Right hindlimb (tissue), 1 donor: Measurements from ENCODE around the gene PPARA.

Experiments
- DNase-seq: peaks from one replicate; pipeline ENCODE4 v3.0.0-alpha.2; 2018

The PPARA gene

GRCh38 chr22:46150034-46150654, at the start of gene PPARA:
TSS of gene PPARA (plus strand) at chr22:46150526. CDS start at chr22:46198384, 47,858 bp downstream.
- peak; percentile 91 for DNase-seq

DNA sequence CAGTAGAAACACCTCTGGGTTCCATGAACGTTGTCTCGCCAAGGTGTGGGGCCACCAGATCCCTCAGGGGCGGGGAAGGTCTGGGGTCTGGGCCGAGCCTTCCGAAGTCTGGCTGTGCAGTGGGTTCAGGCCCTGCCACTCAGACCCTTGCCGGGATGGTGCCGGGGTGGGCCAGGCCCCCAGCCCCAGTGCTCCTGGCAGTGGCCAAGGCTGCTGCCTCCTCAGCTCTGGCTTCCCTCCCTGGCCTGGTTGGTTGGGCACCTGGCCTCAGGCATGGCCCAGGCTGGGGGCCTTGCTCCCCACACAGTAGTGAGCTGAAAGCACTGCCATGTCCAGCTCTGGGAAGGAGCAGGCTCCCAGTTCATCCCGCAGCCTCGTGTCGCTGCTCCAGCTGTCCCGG, 48.2 kb upstream of the PPARA start:
- no peak for DNase-seq

- no peak for DNase-seq
Observed at GRCh38 chr22:46102752-46103151, 47.6 kb upstream of the PPARA start.

- DNase-seq: no peak
Observed at GRCh38 chr22:46103181-46103580, 47.1 kb upstream of the PPARA start.

DNA sequence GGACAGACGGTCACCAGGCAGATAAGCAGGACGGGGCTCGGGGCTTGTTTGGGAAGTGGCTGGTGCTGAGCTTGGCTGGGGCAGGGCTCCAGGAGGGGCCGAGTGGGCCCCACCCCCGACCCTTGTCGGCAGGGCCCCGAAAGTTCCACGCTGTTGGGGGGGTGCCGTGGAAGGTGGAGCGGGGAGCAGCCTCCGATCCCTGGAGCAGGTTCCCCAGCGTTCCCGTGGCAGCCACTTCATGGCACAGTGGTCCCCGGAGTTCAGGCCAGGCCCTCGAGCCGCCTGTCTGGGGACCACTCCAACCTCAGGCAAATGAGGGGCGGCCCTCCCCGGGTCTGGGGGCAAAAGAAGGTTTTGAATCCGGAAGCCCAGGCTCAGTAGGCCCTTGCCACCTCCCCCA, 46.7 kb upstream of the PPARA start:
- DNase-seq: no peak

DNA sequence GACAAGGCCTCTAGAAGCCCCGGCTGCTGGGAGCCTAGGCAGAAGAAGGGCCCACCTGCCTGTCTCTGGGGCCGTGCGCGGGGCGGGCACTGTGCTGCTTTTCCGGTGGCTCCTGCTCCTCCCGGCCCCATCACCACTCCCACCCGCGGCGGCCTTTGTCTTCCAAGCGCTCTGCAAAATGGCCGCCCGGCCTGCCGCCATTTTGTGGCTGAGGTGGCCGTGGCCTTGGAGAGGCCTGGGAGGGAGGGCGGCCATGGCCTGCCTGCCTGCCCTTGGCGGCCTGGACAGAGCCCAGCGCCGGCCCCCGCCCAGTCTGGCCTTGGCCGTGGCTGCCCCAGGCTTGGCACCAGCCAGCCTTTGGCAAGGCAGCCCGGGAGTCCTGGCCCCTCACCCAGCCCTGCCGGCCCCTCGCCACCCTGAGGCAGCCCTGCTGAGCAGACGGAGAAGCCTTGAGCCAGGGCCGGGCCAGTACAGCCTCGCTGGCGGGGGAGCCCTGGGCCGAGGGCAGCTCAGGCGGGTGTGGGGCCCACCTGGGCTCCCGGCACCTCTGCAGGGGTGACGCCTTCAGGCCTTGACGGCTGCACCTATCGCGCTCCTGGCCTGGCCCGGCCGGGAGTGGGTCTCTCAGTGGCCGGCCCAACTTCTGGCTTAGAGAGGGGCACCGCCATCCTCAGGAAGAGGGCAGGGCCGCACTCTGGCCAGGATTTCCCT, 46.0 kb upstream of the PPARA start:
- no peak for DNase-seq

- no peak for DNase-seq
Observed at GRCh38 chr22:46104881-46105493, 45.3 kb upstream of the PPARA start.

DNA sequence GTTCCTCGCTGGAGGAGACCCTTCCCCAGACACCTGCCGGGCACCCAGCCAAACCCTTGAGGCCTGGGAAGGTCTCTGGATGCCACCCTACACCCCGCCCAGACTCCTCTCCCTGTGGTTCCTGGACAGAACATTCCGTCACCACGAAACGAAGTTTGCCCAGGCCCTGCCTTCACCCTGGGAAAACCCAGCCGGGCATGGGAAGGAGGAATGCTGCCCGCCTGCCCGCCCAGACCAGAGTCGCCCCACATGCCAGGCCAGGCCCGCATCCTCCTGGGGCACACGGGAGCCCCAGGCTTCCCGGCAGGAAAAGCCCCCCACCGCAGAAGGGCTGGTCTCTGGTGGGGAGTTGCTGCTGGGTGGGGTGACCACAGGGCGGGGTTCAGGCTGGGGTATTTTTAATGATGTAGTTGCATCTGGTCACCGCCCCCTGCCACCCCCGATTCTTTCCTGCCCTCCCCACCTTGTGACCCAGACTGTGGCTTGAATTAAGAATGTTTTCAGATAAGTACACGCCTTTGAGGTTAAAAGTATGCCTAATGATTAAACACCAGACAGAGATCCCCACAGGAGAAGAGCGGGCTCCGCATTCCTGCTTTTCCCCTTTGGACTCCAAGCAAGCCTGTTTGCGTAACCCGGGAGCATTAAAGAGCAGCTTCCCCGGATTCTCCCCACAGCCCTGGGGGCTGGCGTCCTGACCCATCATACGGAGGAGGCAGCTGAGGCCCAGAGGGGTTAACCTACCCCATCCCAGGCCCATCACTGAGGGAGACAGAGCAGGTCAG, 44.6 kb upstream of the PPARA start:
- DNase-seq: no peak

DNA sequence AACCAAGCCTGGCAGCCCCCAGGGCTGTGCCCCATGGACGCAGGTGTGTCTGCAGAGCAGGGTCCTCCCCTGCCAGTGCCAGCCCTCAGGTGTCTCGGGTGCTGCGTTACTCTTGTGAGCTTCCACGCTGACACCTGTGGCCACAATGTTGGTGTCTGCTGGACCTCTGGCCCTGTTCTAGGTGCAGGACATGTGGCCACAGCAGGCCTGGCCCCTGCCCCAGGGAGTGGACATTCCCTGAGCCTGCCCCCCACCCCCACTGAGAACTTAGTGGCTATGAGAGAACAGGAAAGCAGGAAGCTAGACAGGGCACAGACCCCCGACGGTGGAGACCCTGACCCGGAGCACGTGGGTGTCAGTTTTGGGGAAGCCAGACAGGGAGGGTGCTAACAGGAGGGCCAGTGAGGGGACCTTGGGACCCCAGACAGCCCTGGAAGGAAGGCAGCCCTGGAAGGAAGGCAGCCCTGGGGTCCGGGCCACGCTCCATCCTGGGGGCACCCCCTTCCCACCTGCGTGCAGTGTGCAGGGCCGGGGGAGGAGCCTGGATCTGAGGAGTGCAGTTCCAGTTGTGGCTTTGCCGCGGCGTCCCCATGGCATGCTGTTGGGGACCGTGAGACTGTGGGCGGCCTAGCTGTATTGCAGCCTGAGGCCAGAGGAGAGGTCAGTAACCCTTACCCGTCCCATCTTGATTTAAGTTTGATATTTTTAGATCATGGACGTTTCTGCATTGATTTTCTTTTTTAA, 43.9 kb upstream of the PPARA start:
- DNase-seq: no peak

DNA sequence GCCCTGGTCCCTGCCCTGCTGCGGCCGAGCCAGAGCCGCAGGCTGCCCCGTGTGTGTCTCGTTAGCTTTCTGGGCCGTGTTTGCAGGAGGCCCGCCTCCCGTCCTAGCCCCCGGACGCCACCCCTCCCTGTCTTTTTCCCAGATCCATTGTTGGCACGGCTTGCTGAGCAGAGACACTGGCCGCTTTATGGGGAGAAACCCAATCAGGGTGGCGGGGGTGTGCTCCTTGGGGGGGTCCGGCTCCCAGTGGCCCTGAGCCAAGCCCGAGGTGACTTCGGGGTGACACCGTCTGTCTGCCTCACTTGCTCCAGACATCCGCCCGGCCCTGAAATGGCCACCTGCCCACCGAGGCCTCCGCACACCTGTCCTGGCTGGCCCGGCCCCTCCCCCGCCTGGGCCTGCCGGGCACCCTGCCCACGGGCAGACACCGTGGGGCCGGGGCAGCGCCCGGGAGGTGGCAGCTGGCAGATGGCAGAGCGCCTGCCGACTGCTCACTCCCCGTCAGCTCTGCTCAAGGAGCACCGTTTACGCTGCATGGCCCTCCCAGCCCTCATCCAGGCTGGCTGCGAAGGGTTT, 43.1 kb upstream of the PPARA start:
- peak; percentile 75 for DNase-seq

DNA sequence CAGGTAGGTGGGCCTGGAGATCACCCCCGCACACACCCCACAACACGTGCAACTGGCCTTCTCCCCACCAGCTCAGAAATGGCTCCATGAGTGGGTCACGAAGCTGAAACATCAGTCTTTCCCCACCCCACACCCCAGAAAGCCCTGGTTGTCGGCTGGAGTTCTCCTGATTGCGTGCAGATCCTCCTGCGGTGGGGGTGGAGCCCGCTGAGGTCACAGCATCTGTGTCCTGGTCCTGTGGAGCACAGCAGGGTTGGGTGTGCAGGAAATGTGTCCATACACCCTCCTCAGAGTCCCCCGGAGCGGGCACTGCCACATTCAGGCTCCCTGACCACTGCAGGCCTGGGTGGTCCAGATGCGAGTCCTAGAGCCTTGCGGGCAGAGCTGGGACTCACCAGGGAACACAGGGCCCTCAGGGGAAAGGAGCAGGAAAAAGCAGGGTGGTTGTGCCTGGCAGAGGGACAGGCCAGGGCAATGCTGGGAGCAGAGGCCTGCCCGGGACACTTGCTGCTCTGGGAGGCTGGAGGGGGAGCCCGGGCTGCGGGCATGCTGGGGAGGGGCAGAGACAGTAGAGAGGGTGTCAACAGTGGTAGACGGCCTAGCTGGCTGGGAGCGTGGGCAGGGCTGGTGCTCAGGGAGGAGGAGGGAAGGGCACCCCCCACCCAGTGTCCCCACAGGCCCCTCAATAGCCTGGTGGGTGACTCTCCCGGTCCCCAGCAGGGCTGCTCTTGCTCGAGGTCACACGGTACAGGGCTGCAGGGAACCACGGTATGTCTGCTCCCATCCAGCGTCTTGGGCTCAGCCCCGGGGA, 42.4 kb upstream of the PPARA start:
- DNase-seq: no peak

- no peak for DNase-seq
Observed at GRCh38 chr22:46108564-46109473, 41.5 kb upstream of the PPARA start.

DNA sequence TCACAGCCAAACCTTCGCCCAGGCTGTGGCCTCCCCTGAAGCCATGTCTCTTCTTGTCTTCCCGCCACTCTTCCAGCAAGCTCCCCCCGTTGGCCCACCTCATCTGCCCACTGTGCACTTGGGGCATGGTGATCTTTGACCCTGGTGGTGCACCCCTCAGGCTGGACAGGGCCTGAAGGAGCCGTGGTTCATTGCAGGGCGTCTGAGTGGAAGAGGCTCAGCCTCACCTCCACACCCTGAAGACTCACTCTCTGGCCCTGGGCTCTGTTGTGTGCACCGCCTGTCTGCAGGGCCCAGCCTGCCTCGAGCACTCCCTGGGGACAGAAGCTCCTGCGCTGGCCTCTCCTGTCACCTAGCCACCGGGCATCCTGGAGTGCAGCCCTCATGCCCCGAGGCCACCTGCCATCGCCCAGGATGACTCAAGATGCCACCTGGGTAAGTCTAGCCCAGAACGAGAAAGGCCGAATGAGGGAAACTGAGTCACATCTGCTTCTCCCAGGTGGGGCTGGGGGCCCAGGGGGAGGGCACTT, 40.8 kb upstream of the PPARA start:
- no peak for DNase-seq

GRCh38 chr22:46110215-46110614, 40.1 kb upstream of the PPARA start:
- no peak for DNase-seq

- no peak for DNase-seq
Observed at GRCh38 chr22:46111645-46112306, 38.5 kb upstream of the PPARA start.

- no peak for DNase-seq
Observed at GRCh38 chr22:46112405-46112804, 37.9 kb upstream of the PPARA start.

DNA sequence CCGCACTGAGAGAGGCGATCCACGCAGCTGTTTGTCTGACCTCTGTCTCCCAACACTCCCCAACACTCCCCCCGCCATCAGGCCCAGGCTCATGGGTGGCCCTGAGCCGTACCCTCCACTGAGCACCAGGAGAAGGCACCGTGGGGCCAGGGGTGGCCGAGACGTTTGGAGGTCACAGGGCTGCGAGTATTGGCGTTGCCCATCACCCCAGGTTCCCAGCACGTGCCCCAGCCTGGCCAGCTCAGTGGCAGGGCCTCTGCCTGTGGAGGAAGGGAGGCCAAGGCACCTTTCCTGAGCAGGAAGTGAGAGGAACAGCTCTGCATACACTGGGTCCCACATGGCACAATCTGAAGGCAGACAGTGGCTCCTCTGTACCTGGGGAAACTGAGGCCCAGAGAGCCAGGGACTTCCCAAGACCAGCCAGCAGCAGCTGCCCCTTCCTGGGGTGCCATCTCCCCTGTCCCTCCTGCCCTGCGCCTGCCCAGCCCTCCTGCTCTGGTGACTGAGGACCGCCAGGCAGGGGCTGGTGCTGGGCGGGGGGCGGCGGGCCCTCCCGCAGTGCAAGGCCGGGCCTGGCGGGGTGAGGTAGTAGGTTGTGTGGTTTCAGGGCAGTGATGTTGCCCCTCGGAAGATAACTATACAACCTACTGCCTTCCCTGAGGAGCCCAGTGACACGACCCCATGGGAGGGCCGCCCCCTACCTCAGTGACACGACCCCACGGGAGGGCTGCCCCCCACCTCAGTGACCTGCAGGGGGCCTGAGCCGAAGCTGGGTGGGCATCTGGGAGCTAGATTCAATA, 37.0 kb upstream of the PPARA start:
- no peak for DNase-seq

GRCh38 chr22:46113910-46114517, 36.3 kb upstream of the PPARA start:
- no peak for DNase-seq
